Calu3 (cell line): ENCODE measurements around the gene NCKAP5. TPM values are rescaled to one million over a fixed set of nuclear protein-coding genes. Genes with fewer than 3 reads are reported as not detected.
"Not testable (repeated sequence)": the region's sequence is repeated elsewhere in the genome, so short reads cannot be mapped to it uniquely, and the experiment has no call there.

ENCODE experiments used
- BruUV-seq: library from RNA; stranded (reverse); fragments of 400-500 nt; replicated peaks from 2 replicates; lab custom pipeline; 2021; lab: Mats Ljungman, UMichigan
- CTCF ChIA-PET: fragments of 300-600 bp; sonication (Branson Sonifier 250); formaldehyde crosslinking; loops from one replicate; lab custom pipeline; 2022; ENCODE audit warnings: antibody characterized with exemption; lab: Charles Lee
- DNase-seq: peaks from one replicate; pipeline ENCODE4 v3.0.0; 2022
- H3K27ac Mint-ChIP-seq: one replicate; pipeline ENCODE4 v1.8.0; 2022; ENCODE audit warnings: mixed read lengths; ENCODE audit not compliant: unreplicated experiment
- H3K27me3 Mint-ChIP-seq: one replicate; pipeline ENCODE4 v1.8.0; 2022; ENCODE audit warnings: mixed read lengths; ENCODE audit not compliant: unreplicated experiment
- H3K36me3 Mint-ChIP-seq: one replicate; pipeline ENCODE4 v1.8.0; 2022; ENCODE audit warnings: mild to moderate bottlenecking, moderate library complexity, mixed read lengths; ENCODE audit not compliant: insufficient read depth, unreplicated experiment
- H3K4me1 Mint-ChIP-seq: one replicate; pipeline ENCODE4 v1.8.0; 2022; ENCODE audit warnings: mild to moderate bottlenecking, low read depth, mixed read lengths; ENCODE audit not compliant: unreplicated experiment
- H3K4me3 Mint-ChIP-seq: one replicate; pipeline ENCODE4 v1.8.0; 2022; ENCODE audit warnings: mild to moderate bottlenecking, low read depth, moderate library complexity, mixed read lengths; ENCODE audit not compliant: unreplicated experiment
- H3K9me3 Mint-ChIP-seq: one replicate; pipeline ENCODE4 v1.8.0; 2022; ENCODE audit warnings: low read depth, mixed read lengths; ENCODE audit not compliant: unreplicated experiment
- CTCF ChIP-seq: fragments of 200-600 bp; IDR thresholded peaks from one replicate; pipeline ENCODE4 v1.8.0; 2022; ENCODE audit warnings: antibody characterized with exemption; ENCODE audit not compliant: unreplicated experiment
- intact Hi-C: fragments of 100-400 bp; cut with micrococcal nuclease; formaldehyde crosslinking; loops from one replicate; pipeline ENCODE4 v1.10.0; 2022; ENCODE audit not compliant: unreplicated experiment
- total RNA-seq: library from RNA; stranded (reverse); gene quantifications from 2 replicates; pipeline ENCODE4 v1.2.3, GENCODE V29; 2022

NCKAP5 gene
- total RNA-seq, 1 experiment from 2014 or later = 2.2 TPM

- peak; percentile 35 for TF ChIP-seq CTCF
- H3K27me3 Mint-ChIP-seq, BruUV-seq, H3K4me3 Mint-ChIP-seq, H3K27ac Mint-ChIP-seq, H3K36me3 Mint-ChIP-seq, H3K9me3 Mint-ChIP-seq, H3K4me1 Mint-ChIP-seq: not testable (repeated sequence)
- peak; percentile 13 for DNase-seq
- CTCF ChIA-PET = interaction anchor here (0.5 to 2.4 kb wide), 8 partner anchors 15 to 325 kb away, joined by 3 to 30 read pairs (median 6); no protein-coding TSS in a partner anchor
- intact Hi-C loops = loop anchor here (1.0 kb wide), 1 partner anchor 325 kb away; no protein-coding TSS in a partner anchor
These were observed 48.6 kb downstream of the NCKAP5 start for GRCh38 chr2:133519677-133520076.

- CTCF ChIA-PET = interaction anchor here (1.0 to 2.4 kb wide), 7 partner anchors 14 to 326 kb away, joined by 3 to 30 read pairs (median 6); no protein-coding TSS in a partner anchor
- no TSS peak for BruUV-seq
- Mint-ChIP-seq H3K27me3 (no peaks in the 10 kb centered on the region), H3K9me3 (no peaks in the 10 kb centered on the region), H3K36me3 (no peaks in the 10 kb centered on the region), H3K4me1 (no peaks in the 10 kb centered on the region), H3K4me3 (no peak overlapping the region), H3K27ac (no peak overlapping the region)
- TF ChIP-seq CTCF = no peak
- intact Hi-C loops = no loop called here
- no peak for DNase-seq
These were observed 49.4 kb downstream of the NCKAP5 start for GRCh38 chr2:133518700-133519344.

- H3K4me3 Mint-ChIP-seq = no peak overlapping the region
- H3K27ac Mint-ChIP-seq = no peak overlapping the region
- H3K36me3 Mint-ChIP-seq = no peaks in the 10 kb centered on the region
- no peak for DNase-seq
- no peak for TF ChIP-seq CTCF
- H3K9me3 Mint-ChIP-seq = no peaks in the 10 kb centered on the region
- no TSS peak for BruUV-seq
- no peaks in the 10 kb centered on the region for H3K4me1 Mint-ChIP-seq
- H3K27me3 Mint-ChIP-seq = peaks cover 7% of the 10 kb centered on the region
- CTCF ChIA-PET = interaction anchor here (0.6 kb wide), 1 partner anchor 171 kb away, joined by 4 read pairs; no protein-coding TSS in a partner anchor
- intact Hi-C loops = no loop called here
These were observed 50.4 kb downstream of the NCKAP5 start for GRCh38 chr2:133517876-133518275.

- no peak for DNase-seq
- Mint-ChIP-seq H3K27me3 (peaks cover 15% of the 10 kb centered on the region), H3K4me3 (no peak overlapping the region), H3K4me1 (no peaks in the 10 kb centered on the region), H3K27ac (no peak overlapping the region), H3K9me3 (no peaks in the 10 kb centered on the region), H3K36me3 (no peaks in the 10 kb centered on the region)
- no TSS peak for BruUV-seq
- TF ChIP-seq CTCF = no peak
- CTCF ChIA-PET = no interaction called here
- intact Hi-C loops = no loop called here
These were observed 51.7 kb downstream of the NCKAP5 start for GRCh38 chr2:133516405-133517026.
